Medulla oblongata (tissue), 1 donor: ENCODE measurements around the gene AGBL3.
"Not testable (repeated sequence)": the region's sequence is repeated elsewhere in the genome, so short reads cannot be mapped to it uniquely, and the experiment has no call there.

Experiments used
- DNase-seq: peaks from one replicate; pipeline ENCODE4 v3.0.0-alpha.2; 2015; ENCODE audit errors: extremely low spot score

AGBL3 gene

GRCh38 chr7:134963036-134963435, 23.3 kb upstream of the AGBL3 start:
- DNase-seq: no peak

- no peak for DNase-seq
Measured at GRCh38 chr7:134966691-134967090, 19.6 kb upstream of the AGBL3 start.

- DNase-seq: no peak
Measured at GRCh38 chr7:134968110-134968509, 18.2 kb upstream of the AGBL3 start.

GRCh38 chr7:134981645-134982044, 4.7 kb upstream of the AGBL3 start:
- DNase-seq: not testable (repeated sequence)

- DNase-seq: no peak
Measured at GRCh38 chr7:134985894-134986362, 380 bp upstream of the AGBL3 start.

- DNase-seq: no peak
Measured at GRCh38 chr7:134988161-134988560, 1.9 kb downstream of the AGBL3 start.

- no peak for DNase-seq
Measured at GRCh38 chr7:134991469-134992339, 5.4 kb downstream of the AGBL3 start.

GRCh38 chr7:134992626-134993179, 6.4 kb downstream of the AGBL3 start:
- no peak for DNase-seq

GRCh38 chr7:134993877-134994456, 7.7 kb downstream of the AGBL3 start:
- DNase-seq: no peak

- DNase-seq: no peak
Measured at GRCh38 chr7:134995239-134996096, 9.2 kb downstream of the AGBL3 start.

GRCh38 chr7:134996097-134996550, 9.8 kb downstream of the AGBL3 start:
- DNase-seq: no peak

- no peak for DNase-seq
Measured at GRCh38 chr7:134997214-134997885, 11.0 kb downstream of the AGBL3 start.

GRCh38 chr7:134999136-134999535, 12.8 kb downstream of the AGBL3 start:
- DNase-seq: no peak

- DNase-seq: no peak
Measured at GRCh38 chr7:135001390-135002165, 15.3 kb downstream of the AGBL3 start.

GRCh38 chr7:135012229-135012628, 25.9 kb downstream of the AGBL3 start:
- no peak for DNase-seq

- DNase-seq: no peak
Measured at GRCh38 chr7:135023622-135024021, 37.3 kb downstream of the AGBL3 start.

- no peak for DNase-seq
Measured at GRCh38 chr7:135035252-135035651, 48.9 kb downstream of the AGBL3 start.

- DNase-seq: not testable (repeated sequence)
Measured at GRCh38 chr7:135067017-135067416, 80.7 kb downstream of the AGBL3 start.

GRCh38 chr7:135074096-135074495, 87.8 kb downstream of the AGBL3 start:
- DNase-seq: no peak

- DNase-seq: no peak
Measured at GRCh38 chr7:135074531-135074930, 88.2 kb downstream of the AGBL3 start.
